Measurements from ENCODE around the gene SLC39A1.

Gene SLC39A1

GRCh38 chr1:153956997-153957715, 6.2 kb downstream of the SLC39A1 start:
- DNase-seq (ENCODE audit: extremely low spot score) = no peak
- no peak for TF ChIP-seq CTCF (IDR thresholded peaks at IDR 0.05; ENCODE audit: control extremely low read depth, extremely low read depth, low read depth, missing control alignments)
- CTCF ChIA-PET = interaction anchor here (1.2 to 2.9 kb wide), 5 partner anchors 10 to 30 kb away, joined by 3 to 33 read pairs (median 3); partner anchors contain the start of genes CREB3L4 and DENND4B
- POLR2A ChIA-PET = interaction anchor here (1.7 kb wide), 1 partner anchor 11 kb away, joined by 6 read pairs; the partner anchor contains the start of gene DENND4B

- POLR2A ChIA-PET = interaction anchor here (1.2 kb wide), 1 partner anchor 9 kb away, joined by 3 read pairs; no protein-coding TSS in a partner anchor
- no peak for TF ChIP-seq CTCF (IDR thresholded peaks at IDR 0.05; ENCODE audit: control extremely low read depth, extremely low read depth, low read depth, missing control alignments)
- CTCF ChIA-PET = interaction anchor here (1.1 to 1.7 kb wide), 3 partner anchors 9 to 31 kb away, joined by 3 to 6 read pairs (median 4); partner anchors contain the start of genes RAB13 and SLC39A1
- DNase-seq (ENCODE audit: extremely low spot score) = no peak
Observed at GRCh38 chr1:153954826-153955225, 8.5 kb downstream of the SLC39A1 start.

- no peak for DNase-seq (ENCODE audit: extremely low spot score)
- POLR2A ChIA-PET = interaction anchor here (1.1 kb wide), 1 partner anchor 9 kb away, joined by 5 read pairs; the partner anchor contains the start of gene SLC39A1
- no peak for TF ChIP-seq CTCF (IDR thresholded peaks at IDR 0.05; ENCODE audit: control extremely low read depth, extremely low read depth, low read depth, missing control alignments)
- CTCF ChIA-PET = interaction anchor here (0.9 to 1.7 kb wide), 6 partner anchors 8 to 33 kb away, joined by 3 to 6 read pairs (median 4); partner anchors contain the start of genes CREB3L4, RAB13 and SLC39A1
Observed at GRCh38 chr1:153953859-153954365, 9.4 kb downstream of the SLC39A1 start.

GRCh38 chr1:153951801-153952200, 11.5 kb downstream of the SLC39A1 start:
- ChIA-PET CTCF (no interaction called here), POLR2A (no interaction called here)
- DNase-seq (ENCODE audit: extremely low spot score) = no peak
- no peak for TF ChIP-seq CTCF (IDR thresholded peaks at IDR 0.05; ENCODE audit: control extremely low read depth, extremely low read depth, low read depth, missing control alignments)

GRCh38 chr1:153951183-153951582, 12.2 kb downstream of the SLC39A1 start:
- no peak for TF ChIP-seq CTCF (IDR thresholded peaks at IDR 0.05; ENCODE audit: control extremely low read depth, extremely low read depth, low read depth, missing control alignments)
- POLR2A ChIA-PET = no interaction called here
- DNase-seq (ENCODE audit: extremely low spot score) = no peak
- CTCF ChIA-PET = no interaction called here

GRCh38 chr1:153946622-153947241, 16.6 kb downstream of the SLC39A1 start, which contains the start of gene DENND4B:
DENND4B (minus strand) TSS chr1:153946718; CDS start chr1:153944374, 2,344 bp downstream.
- POLR2A ChIA-PET = interaction anchor here (0.6 to 3.7 kb wide), 13 partner anchors 8 to 224 kb away, joined by 3 to 16 read pairs (median 4); partner anchors contain the start of genes CRTC2, GATAD2B and JTB
- DNase-seq (ENCODE audit: extremely low spot score) = peak; percentile 91

More at GRCh38 chr1:153946622-153947241, 16.6 kb downstream of the SLC39A1 start, which contains the start of gene DENND4B:
- CTCF ChIA-PET = interaction anchor here (0.7 to 9.0 kb wide), 30 partner anchors 9 to 216 kb away, joined by 3 to 108 read pairs (median 4); partner anchors contain the start of genes CREB3L4, CRTC2, GATAD2B and JTB
- TF ChIP-seq CTCF (IDR thresholded peaks at IDR 0.05; ENCODE audit: control extremely low read depth, extremely low read depth, low read depth, missing control alignments) = peak; percentile 96

Measured in GM10248 (cell line).